Measurements from ENCODE around the gene CDH4. TPM values are rescaled to one million over a fixed set of nuclear protein-coding genes. Genes with fewer than 3 reads are reported as not detected.

CDH4 gene
- total RNA-seq, 1 donor from 2014 or later, result 3.2 TPM

DNA sequence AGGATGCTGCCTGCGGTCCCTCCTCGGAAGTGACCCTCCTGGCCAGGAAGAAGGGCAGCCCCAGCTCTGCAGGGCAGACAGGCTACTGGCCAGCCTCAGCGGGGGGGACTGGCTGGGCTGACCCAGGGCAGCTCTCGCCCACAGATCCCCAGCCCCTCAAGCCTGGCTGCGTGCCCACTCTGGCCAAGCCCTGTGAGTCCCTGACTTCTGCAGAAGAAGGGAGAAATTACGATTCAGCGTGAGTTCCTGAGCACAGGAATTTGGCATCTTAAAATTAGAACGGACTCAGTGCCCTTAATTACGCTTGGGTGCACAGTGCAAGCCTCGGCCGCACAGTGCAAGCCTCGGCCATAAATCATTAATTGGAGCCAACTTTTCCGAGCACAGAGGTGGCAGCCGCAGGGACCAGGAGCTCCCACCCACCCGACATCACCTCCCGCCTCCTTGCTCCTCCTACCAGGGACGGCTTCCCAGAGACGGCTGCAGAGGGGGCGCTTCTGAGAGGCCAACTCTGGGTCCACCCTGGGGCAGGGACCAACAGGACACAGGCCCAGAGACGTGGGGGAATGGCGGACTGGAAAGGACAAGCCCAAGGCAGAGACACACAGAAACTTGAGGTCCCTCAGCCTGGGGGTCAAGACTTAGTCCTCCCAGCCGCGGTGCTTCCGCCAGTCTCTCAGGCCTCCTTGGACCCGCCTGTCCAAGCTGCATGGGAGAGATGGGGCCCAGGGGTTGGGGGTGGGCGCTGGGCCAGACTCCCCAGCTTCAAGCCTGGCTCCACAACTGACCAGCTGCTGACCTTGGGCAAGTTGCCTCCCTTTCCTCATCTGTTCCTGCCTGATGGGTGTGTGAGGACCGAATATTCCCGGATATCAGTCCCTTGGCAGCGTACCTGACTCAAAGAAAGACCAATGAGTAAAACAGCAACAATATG lies 648.2 kb downstream of the CDH4 start:
- Histone ChIP-seq H3K27me3 (ENCODE audit: insufficient read depth, low read length) (no peaks in the 10 kb centered on the region), H4K20me1 (ENCODE audit: insufficient read depth, low read length) (no peaks in the 10 kb centered on the region), H3K79me2 (ENCODE audit: insufficient read depth, low read length) (no peaks in the 10 kb centered on the region), H3K9me3 (ENCODE audit: insufficient read depth, low read depth, low read length) (no peaks in the 10 kb centered on the region), H3K4me3 (ENCODE audit: insufficient read depth, low read depth, low read length) (no peak overlapping the region), H3K4me2 (ENCODE audit: low read length) (no peak overlapping the region), H3K27ac (ENCODE audit: low read depth, low read length) (no peak overlapping the region), H3K4me1 (ENCODE audit: insufficient read depth, low read length) (peaks cover 3% of the 10 kb centered on the region), H2AFZ (ENCODE audit: low read depth, low read length) (no peak overlapping the region), H3K9ac (ENCODE audit: low read length) (no peak overlapping the region), H3K36me3 (ENCODE audit: insufficient read depth, low read length) (no peaks in the 10 kb centered on the region)
- Mint-ChIP-seq H3K27ac (ENCODE audit: unreplicated experiment) (no peak overlapping the region), H3K4me1 (ENCODE audit: low read depth, unreplicated experiment) (peaks cover 5% of the 10 kb centered on the region), H3K9me3 (ENCODE audit: unreplicated experiment) (no peaks in the 10 kb centered on the region), H3K27me3 (ENCODE audit: low read depth, unreplicated experiment) (peaks cover 25% of the 10 kb centered on the region), H3K4me3 (ENCODE audit: unreplicated experiment) (no peak overlapping the region), H3K36me3 (ENCODE audit: low read depth, unreplicated experiment) (no peaks in the 10 kb centered on the region)
- FAIRE-seq (no peak), DNase-seq (ENCODE audit: low read depth) (no peak)
- no peak for TF ChIP-seq EZH2 (IDR thresholded peaks at IDR 0.05; ENCODE audit: insufficient read depth, low read length)
- TF ChIP-seq, protein P1, sequence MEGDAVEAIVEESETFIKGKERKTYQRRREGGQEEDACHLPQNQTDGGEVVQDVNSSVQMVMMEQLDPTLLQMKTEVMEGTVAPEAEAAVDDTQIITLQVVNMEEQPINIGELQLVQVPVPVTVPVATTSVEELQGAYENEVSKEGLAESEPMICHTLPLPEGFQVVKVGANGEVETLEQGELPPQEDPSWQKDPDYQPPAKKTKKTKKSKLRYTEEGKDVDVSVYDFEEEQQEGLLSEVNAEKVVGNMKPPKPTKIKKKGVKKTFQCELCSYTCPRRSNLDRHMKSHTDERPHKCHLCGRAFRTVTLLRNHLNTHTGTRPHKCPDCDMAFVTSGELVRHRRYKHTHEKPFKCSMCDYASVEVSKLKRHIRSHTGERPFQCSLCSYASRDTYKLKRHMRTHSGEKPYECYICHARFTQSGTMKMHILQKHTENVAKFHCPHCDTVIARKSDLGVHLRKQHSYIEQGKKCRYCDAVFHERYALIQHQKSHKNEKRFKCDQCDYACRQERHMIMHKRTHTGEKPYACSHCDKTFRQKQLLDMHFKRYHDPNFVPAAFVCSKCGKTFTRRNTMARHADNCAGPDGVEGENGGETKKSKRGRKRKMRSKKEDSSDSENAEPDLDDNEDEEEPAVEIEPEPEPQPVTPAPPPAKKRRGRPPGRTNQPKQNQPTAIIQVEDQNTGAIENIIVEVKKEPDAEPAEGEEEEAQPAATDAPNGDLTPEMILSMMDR (IDR thresholded peaks at IDR 0.05; ENCODE audit: insufficient read depth, low read depth, low read length), result no peak

DNA sequence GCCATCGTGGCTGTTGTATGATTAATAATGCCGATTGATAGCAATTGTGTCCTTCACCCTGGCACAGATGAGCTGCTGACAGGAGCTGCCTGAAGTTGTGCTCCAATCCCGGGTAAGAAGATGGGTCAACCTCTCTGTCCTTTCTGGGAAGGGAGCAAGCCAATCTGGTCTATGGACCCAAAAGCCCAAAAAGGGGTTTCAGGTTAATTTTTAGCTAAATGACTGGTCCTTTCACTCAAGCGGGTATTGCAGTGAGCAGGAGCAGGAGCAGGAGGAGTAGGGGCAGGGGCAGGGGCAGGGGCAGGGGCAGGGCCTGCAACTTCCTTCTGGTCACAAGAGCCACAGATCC lies 648.9 kb downstream of the CDH4 start:
- Histone ChIP-seq H4K20me1 (ENCODE audit: insufficient read depth, low read length) (no peaks in the 10 kb centered on the region), H3K27ac (ENCODE audit: low read depth, low read length) (no peak overlapping the region), H3K27me3 (ENCODE audit: insufficient read depth, low read length) (no peaks in the 10 kb centered on the region), H3K79me2 (ENCODE audit: insufficient read depth, low read length) (no peaks in the 10 kb centered on the region), H3K4me2 (ENCODE audit: low read length) (no peak overlapping the region), H3K9ac (ENCODE audit: low read length) (no peak overlapping the region), H3K4me3 (ENCODE audit: insufficient read depth, low read depth, low read length) (no peak overlapping the region), H3K36me3 (ENCODE audit: insufficient read depth, low read length) (no peaks in the 10 kb centered on the region), H2AFZ (ENCODE audit: low read depth, low read length) (no peak overlapping the region), H3K9me3 (ENCODE audit: insufficient read depth, low read depth, low read length) (no peaks in the 10 kb centered on the region), H3K4me1 (ENCODE audit: insufficient read depth, low read length) (peaks cover 3% of the 10 kb centered on the region)
- Mint-ChIP-seq H3K27ac (ENCODE audit: unreplicated experiment) (no peak overlapping the region), H3K4me3 (ENCODE audit: unreplicated experiment) (no peak overlapping the region), H3K36me3 (ENCODE audit: low read depth, unreplicated experiment) (no peaks in the 10 kb centered on the region), H3K9me3 (ENCODE audit: unreplicated experiment) (no peaks in the 10 kb centered on the region), H3K27me3 (ENCODE audit: low read depth, unreplicated experiment) (peaks cover 27% of the 10 kb centered on the region), H3K4me1 (ENCODE audit: low read depth, unreplicated experiment) (peaks cover 5% of the 10 kb centered on the region)
- no peak for DNase-seq (ENCODE audit: low read depth)
- FAIRE-seq, result no peak
- TF ChIP-seq, protein P1 (IDR thresholded peaks at IDR 0.05; ENCODE audit: insufficient read depth, low read depth, low read length), result no peak
- no peak for TF ChIP-seq EZH2 (IDR thresholded peaks at IDR 0.05; ENCODE audit: insufficient read depth, low read length)

All from astrocyte (in vitro differentiated cells and primary cell).